K562 (cell line): Measurements from ENCODE around the gene COL1A1. TPM values are rescaled to one million over a fixed set of nuclear protein-coding genes. Genes with fewer than 3 reads are reported as not detected.

ENCODE experiments used
- ATAC-seq: fragments of 200-7000 bp; cut with Tn5 transposase; 3 replicates; pipeline ENCODE4 v1.9.1; 2020; ENCODE audit warnings: moderate library complexity
- BruUV-seq: library from RNA; stranded (reverse); fragments of 400-500 nt; replicated peaks from 2 replicates; lab custom pipeline; 2021; lab: Mats Ljungman, UMichigan
- CTCF ChIA-PET: fragments of 300-600 bp; formaldehyde crosslinking; extraction: SDS; loops from one replicate; lab custom pipeline; 2021; ENCODE audit warnings: low intra/inter-chr PET ratio; lab: Yijun Ruan, JAX
- POLR2A ChIA-PET: fragments of 300-600, 350-650 bp; sonication (Branson Sonifier 250); formaldehyde crosslinking; extraction: SDS; loops from one replicate; lab custom pipeline; 2021; ENCODE audit warnings: antibody characterized with exemption, inconsistent platforms; lab: Yijun Ruan, JAX
- DNase-seq, 4 experiments: peaks; one replicate each; pipeline versions ENCODE4 v3.0.0 to v3.0.0-alpha.2; 2011 to 2018; ENCODE audit warnings: low spot score in 3 of 4, mixed read lengths in 3 of 4; ENCODE audit errors: extremely low read depth in 1 of 4
- FAIRE-seq: peaks from 2 replicates; lab custom pipeline; 2011; peaks lifted over from hg19 to GRCh38; lab: Jason Lieb, UNC
- H2AFZ ChIP-seq: 2 replicates; pipeline ENCODE4 v1.6.0; 2011; ENCODE audit warnings: low read depth, low read length, control low read depth, inconsistent platforms
- H3K27ac ChIP-seq: fragments of 200-600 bp; 3 replicates; pipeline ENCODE4 v1.8.0; 2011; ENCODE audit warnings: low read depth, mild to moderate bottlenecking, control low read depth, inconsistent platforms, low read length, moderate library complexity, mixed read lengths; ENCODE audit errors: extremely low read depth
- H3K27me3 ChIP-seq, 2 experiments: fragments of 300-600 bp in 1 of 2; 2 replicates in 1 of 2; 3 replicates in 1 of 2; pipeline versions ENCODE4 v1.6.0 to v1.8.0; 2011; ENCODE audit warnings: inconsistent platforms in 2 of 2, low read length in 2 of 2, mild to moderate bottlenecking in 1 of 2, mixed read lengths in 1 of 2, moderate library complexity in 1 of 2; ENCODE audit not compliant: control insufficient read depth in 2 of 2, insufficient read depth in 2 of 2
- H3K36me3 ChIP-seq: fragments of 300-600 bp; 3 replicates; pipeline ENCODE4 v1.8.0; 2011; ENCODE audit warnings: mild to moderate bottlenecking, low read length, inconsistent platforms; ENCODE audit not compliant: control insufficient read depth, insufficient read depth
- H3K4me1 ChIP-seq, 2 experiments: fragments of 200-600 bp in 1 of 2; replicated peaks in 1 of 2; 2 replicates in 1 of 2; 3 replicates in 1 of 2; pipeline versions ENCODE4 v1.5.1 to v1.8.0; 2011; ENCODE audit warnings: inconsistent platforms in 2 of 2, low read length in 2 of 2, mild to moderate bottlenecking in 1 of 2, mixed read lengths in 1 of 2, moderate library complexity in 1 of 2; ENCODE audit not compliant: control insufficient read depth in 2 of 2, insufficient read depth in 2 of 2
- H3K4me2 ChIP-seq: 2 replicates; pipeline ENCODE4 v1.6.1; 2011; ENCODE audit warnings: low read length, control low read depth, inconsistent platforms, mixed read lengths; ENCODE audit not compliant: insufficient read depth
- H3K4me3 ChIP-seq: fragments of 200-600 bp; sonication (generic), shearing (Covaris generic); 2 replicates; pipeline ENCODE4 v1.5.1; 2016; ENCODE audit warnings: control low read depth, inconsistent platforms
- H3K79me2 ChIP-seq: fragments of 200-600 bp; 3 replicates; pipeline ENCODE4 v1.8.0; 2011; ENCODE audit warnings: low read length, inconsistent platforms; ENCODE audit not compliant: control insufficient read depth, insufficient read depth
- H3K9ac ChIP-seq, 2 experiments: 2 replicates each; pipeline versions ENCODE4 v1.6.0 to v1.6.1; 2011; ENCODE audit warnings: low read depth in 2 of 2, low read length in 2 of 2, control low read depth in 1 of 2, inconsistent platforms in 1 of 2, mild to moderate bottlenecking in 1 of 2, mixed read lengths in 1 of 2; ENCODE audit not compliant: insufficient read depth in 1 of 2
- H3K9me1 ChIP-seq: one replicate; pipeline ENCODE4 v1.6.0; 2011; ENCODE audit warnings: inconsistent platforms, mild to moderate bottlenecking, low read length, moderate library complexity; ENCODE audit not compliant: control insufficient read depth, insufficient read depth
- H3K9me3 ChIP-seq: replicated peaks from 2 replicates; pipeline ENCODE4 v1.5.1; 2011; ENCODE audit warnings: low read depth, low read length, inconsistent platforms; ENCODE audit not compliant: control insufficient read depth, insufficient read depth
- H4K20me1 ChIP-seq: replicated peaks from 2 replicates; pipeline ENCODE4 v1.6.1; 2011; ENCODE audit warnings: low read length, inconsistent platforms, mixed read lengths; ENCODE audit not compliant: control insufficient read depth, insufficient read depth
- NCOA2 ChIP-seq, 2 experiments: fragments of 450-650 bp; IDR thresholded peaks; 2 replicates each; pipeline ENCODE4 v1.6.1; 2018; ENCODE audit warnings: mild to moderate bottlenecking in 2 of 2, moderate library complexity in 1 of 2; ENCODE audit not compliant: partially characterized antibody in 2 of 2
- POLR2G ChIP-seq: fragments of 200-400 bp; formaldehyde crosslinking; IDR thresholded peaks from 2 replicates; pipeline ENCODE4 v1.6.1; 2017; ENCODE audit warnings: low read depth, mild to moderate bottlenecking, antibody characterized with exemption, low read length, moderate library complexity
- SP1 ChIP-seq: sonication (generic); formaldehyde crosslinking; IDR thresholded peaks from 2 replicates; pipeline ENCODE4 v1.8.1; 2022; ENCODE audit warnings: mild to moderate bottlenecking, missing genetic modification reagents
- ZNF592 ChIP-seq: fragments of 450-650 bp; IDR thresholded peaks from 2 replicates; pipeline ENCODE4 v1.6.1; 2017; ENCODE audit warnings: antibody characterized with exemption, mild to moderate bottlenecking
- WGBS: fragments of 100-300 bp; shearing (Covaris generic); methylation state at CpG from one replicate; pipeline ENCODE4 v1.1.6; 2016; ENCODE audit warnings: low coverage, mixed read lengths; ENCODE audit not compliant: insufficient coverage; ENCODE audit errors: missing lambda C conversion rate; 5-methylcytosine and 5-hydroxymethylcytosine counted together
- in situ Hi-C: fragments of 300-500 bp; cut with MboI; formaldehyde crosslinking; loops from 4 replicates; pipeline ENCODE4 v1.15.0; 2018; ENCODE audit warnings: inconsistent platforms, mixed read lengths
- intact Hi-C: fragments of 100-400 bp; cut with micrococcal nuclease; formaldehyde crosslinking; loops from 2 replicates; pipeline ENCODE4 v1.14.2; 2022
- polyA plus RNA-seq, 8 experiments: library from polyadenylated mRNA; depleted of rRNA in 4 of 8; stranded (reverse) in 5 of 8; unstranded in 3 of 8; fragments of >200 nt; fragmentation: Nextera tagmentation in 2 of 8; fragmentation: Illumina TruSeq in 1 of 8; extraction: Ambion mirVana in 2 of 8; extraction: Trizol in 1 of 8; gene quantifications; 2 replicates each; pipeline versions ENCODE4 v1.2.1 to v1.2.3, GENCODE V29; 2011 to 2014; ENCODE audit warnings: inconsistent platforms in 1 of 8, missing spikeins in 1 of 8
- small RNA-seq: library from RNA; depleted of rRNA; stranded (forward); fragments of <200 nt; gene quantifications from one replicate; pipeline ENCODE3, GENCODE V24; 2014
- total RNA-seq, 7 experiments: library from RNA; depleted of rRNA in 6 of 7; stranded (reverse); fragments of >200 nt in 6 of 7; fragmentation: Illumina TruSeq in 2 of 7; extraction: Trizol in 2 of 7; gene quantifications; 2 replicates each; pipeline versions ENCODE4 v1.2.1 to v1.2.3, GENCODE V29; 2011 to 2021; ENCODE audit warnings: low replicate concordance in 1 of 7

COL1A1 gene
- total and polyA plus RNA-seq, 9 of the 15 experiments (the other 6 are each of a cell fraction or from before 2014, with no cell fraction given), result 0.04 to 3.4 (median 0.18) TPM

- Histone ChIP-seq H3K4me2 (no peak overlapping the region), H2AFZ (no peak overlapping the region), H4K20me1 (peaks cover 8% of the 10 kb centered on the region), H3K79me2 (no peaks in the 10 kb centered on the region), H3K9me3 (no peaks in the 10 kb centered on the region), H3K9ac (no peak overlapping the region), H3K4me3 (no peak overlapping the region), H3K27ac (no peak overlapping the region), H3K36me3 (peaks cover 44% of the 10 kb centered on the region; the same call in 2 of the 3 replicates), H3K4me1 (peaks cover 0 to 34% of the 10 kb centered on the region in 2 experiments; a peak in 3 of 5 replicates), H3K27me3 (peaks cover 0 to 1% of the 10 kb centered on the region in 2 experiments; a peak in 2 of 5 replicates), H3K9me1 (no peaks in the 10 kb centered on the region)
- in situ Hi-C loops, result no loop called here
- BruUV-seq, result no TSS peak
- WGBS, result 43% methylated on average over 8 of the region's 16 CpGs
- ChIA-PET CTCF (no interaction called here), POLR2A (no interaction called here)
- intact Hi-C loops, result no loop called here
- TF ChIP-seq NCOA2 (IDR thresholded peaks at IDR 0.05; ENCODE audit: partially characterized antibody in 2 of 2) (no peak), POLR2G (peak; percentile 36; the same call in 1 of the 2 replicates), ZNF592 (no peak), SP1 (CRISPR knock-in tag) (no peak)
- ATAC-seq, result peak; percentile 50
- FAIRE-seq, result no peak
- peak in 2 of 4 experiments; percentile 54 to 59 for DNase-seq
These were observed 67.7 kb downstream of the COL1A1 start for GRCh38 chr17:50133769-50134099.

Small RNA genes lying within 50 kb of the gene (small RNA-seq; reads per million reads assigned to genes)
- not detected for gene SUMO2P7

Other genes with a start within 250 kb of the COL1A1 start
Only the 7 nearest of the 13 such genes appear.
- gene ITGA3, start 145.5 kb downstream of the COL1A1 start, total RNA-seq (2014; rRNA removed), result 0.05 and 0.20 TPM in 2 replicates
- 0.10 and 0.33 TPM in 2 replicates for gene ITGA3, start 145.5 kb downstream of the COL1A1 start, total RNA-seq (2014; rRNA removed; fragmentation: Illumina TruSeq; extraction: Trizol)
- gene ITGA3, start 145.5 kb downstream of the COL1A1 start, total RNA-seq (2015; rRNA removed; fragmentation: Illumina TruSeq; extraction: Trizol), result 0.11 and 0.14 TPM in 2 replicates
- 0.75 and 1.3 TPM in 2 replicates for gene ITGA3, start 145.5 kb downstream of the COL1A1 start, total RNA-seq (2021)
- 0.15 and 0.16 TPM in 2 replicates for gene ITGA3, start 145.5 kb downstream of the COL1A1 start, polyA plus RNA-seq (2011; rRNA removed)
- 0.13 and 0.24 TPM in 2 replicates for gene ITGA3, start 145.5 kb downstream of the COL1A1 start, polyA plus RNA-seq (2014; fragmentation: Illumina TruSeq; extraction: Trizol)
- gene ITGA3, start 145.5 kb downstream of the COL1A1 start, polyA plus RNA-seq (2014; fragmentation: Nextera tagmentation; extraction: Ambion mirVana), result not detected
- 0.03 TPM in 2 replicates for gene ITGA3, start 145.5 kb downstream of the COL1A1 start, polyA plus RNA-seq (2014; rRNA removed)
- gene PDK2, start 106.3 kb downstream of the COL1A1 start, total RNA-seq (2014; rRNA removed), result 1.00 and 1.5 TPM in 2 replicates
- gene PDK2, start 106.3 kb downstream of the COL1A1 start, total RNA-seq (2014; rRNA removed; fragmentation: Illumina TruSeq; extraction: Trizol), result 0.38 and 0.87 TPM in 2 replicates
- gene PDK2, start 106.3 kb downstream of the COL1A1 start, total RNA-seq (2015; rRNA removed; fragmentation: Illumina TruSeq; extraction: Trizol), result 1.2 and 1.4 TPM in 2 replicates
- 1.9 and 2.5 TPM in 2 replicates for gene PDK2, start 106.3 kb downstream of the COL1A1 start, total RNA-seq (2021)
- gene PDK2, start 106.3 kb downstream of the COL1A1 start, polyA plus RNA-seq (2011; rRNA removed), result 1.8 and 5.3 TPM in 2 replicates
- 2.0 and 2.7 TPM in 2 replicates for gene PDK2, start 106.3 kb downstream of the COL1A1 start, polyA plus RNA-seq (2014; fragmentation: Illumina TruSeq; extraction: Trizol)
- under 1 TPM; 0.03 to 0.08 TPM for gene PDK2, start 106.3 kb downstream of the COL1A1 start, polyA plus RNA-seq (2014; fragmentation: Nextera tagmentation; extraction: Ambion mirVana)
- 1.5 and 2.6 TPM in 2 replicates for gene PDK2, start 106.3 kb downstream of the COL1A1 start, polyA plus RNA-seq (2014; rRNA removed)
- not detected in 2 replicates for gene SAMD14, start 71.5 kb downstream of the COL1A1 start, total RNA-seq (2014; rRNA removed)
- gene SAMD14, start 71.5 kb downstream of the COL1A1 start, total RNA-seq (2014; rRNA removed; fragmentation: Illumina TruSeq; extraction: Trizol), result not detected in 2 replicates
- gene SAMD14, start 71.5 kb downstream of the COL1A1 start, total RNA-seq (2015; rRNA removed; fragmentation: Illumina TruSeq; extraction: Trizol), result not detected in 2 replicates
- 0.07 TPM in 1 of 2 replicates, not detected in the other for gene SAMD14, start 71.5 kb downstream of the COL1A1 start, total RNA-seq (2021)
- 0.14 TPM in 1 of 2 replicates, not detected in the other for gene SAMD14, start 71.5 kb downstream of the COL1A1 start, polyA plus RNA-seq (2011; rRNA removed)
- 0.04 TPM in 1 of 2 replicates, not detected in the other for gene SAMD14, start 71.5 kb downstream of the COL1A1 start, polyA plus RNA-seq (2014; fragmentation: Illumina TruSeq; extraction: Trizol)
- not detected for gene SAMD14, start 71.5 kb downstream of the COL1A1 start, polyA plus RNA-seq (2014; fragmentation: Nextera tagmentation; extraction: Ambion mirVana)
- 0.11 TPM in 1 of 2 replicates, not detected in the other for gene SAMD14, start 71.5 kb downstream of the COL1A1 start, polyA plus RNA-seq (2014; rRNA removed)
- 45.5 and 52.9 TPM in 2 replicates for gene PPP1R9B, start 51.0 kb downstream of the COL1A1 start, total RNA-seq (2014; rRNA removed)
- gene PPP1R9B, start 51.0 kb downstream of the COL1A1 start, total RNA-seq (2014; rRNA removed; fragmentation: Illumina TruSeq; extraction: Trizol), result 9.9 and 14.5 TPM in 2 replicates
- gene PPP1R9B, start 51.0 kb downstream of the COL1A1 start, total RNA-seq (2015; rRNA removed; fragmentation: Illumina TruSeq; extraction: Trizol), result 28.6 and 29.0 TPM in 2 replicates
- gene PPP1R9B, start 51.0 kb downstream of the COL1A1 start, total RNA-seq (2021), result 56.6 and 63.5 TPM in 2 replicates
- gene PPP1R9B, start 51.0 kb downstream of the COL1A1 start, polyA plus RNA-seq (2011; rRNA removed), result 11.6 and 12.7 TPM in 2 replicates
- 24.7 and 25.5 TPM in 2 replicates for gene PPP1R9B, start 51.0 kb downstream of the COL1A1 start, polyA plus RNA-seq (2014; fragmentation: Illumina TruSeq; extraction: Trizol)
- under 1 TPM; 0.10 to 0.13 TPM for gene PPP1R9B, start 51.0 kb downstream of the COL1A1 start, polyA plus RNA-seq (2014; fragmentation: Nextera tagmentation; extraction: Ambion mirVana)
- gene PPP1R9B, start 51.0 kb downstream of the COL1A1 start, polyA plus RNA-seq (2014; rRNA removed), result 34.2 and 35.7 TPM in 2 replicates
- not detected in 2 replicates for gene SGCA, start 35.6 kb downstream of the COL1A1 start, total RNA-seq (2014; rRNA removed)
- not detected in 2 replicates for gene SGCA, start 35.6 kb downstream of the COL1A1 start, total RNA-seq (2014; rRNA removed; fragmentation: Illumina TruSeq; extraction: Trizol)
- gene SGCA, start 35.6 kb downstream of the COL1A1 start, total RNA-seq (2015; rRNA removed; fragmentation: Illumina TruSeq; extraction: Trizol), result not detected in 2 replicates
- not detected in 2 replicates for gene SGCA, start 35.6 kb downstream of the COL1A1 start, total RNA-seq (2021)
- gene SGCA, start 35.6 kb downstream of the COL1A1 start, polyA plus RNA-seq (2011; rRNA removed), result not detected in 2 replicates
- gene SGCA, start 35.6 kb downstream of the COL1A1 start, polyA plus RNA-seq (2014; fragmentation: Illumina TruSeq; extraction: Trizol), result not detected in 2 replicates
- not detected for gene SGCA, start 35.6 kb downstream of the COL1A1 start, polyA plus RNA-seq (2014; fragmentation: Nextera tagmentation; extraction: Ambion mirVana)
- gene SGCA, start 35.6 kb downstream of the COL1A1 start, polyA plus RNA-seq (2014; rRNA removed), result not detected in 2 replicates
- 0.32 TPM in 1 of 2 replicates, not detected in the other for gene TMEM92, start 72.8 kb upstream of the COL1A1 start, total RNA-seq (2014; rRNA removed)
- gene TMEM92, start 72.8 kb upstream of the COL1A1 start, total RNA-seq (2014; rRNA removed; fragmentation: Illumina TruSeq; extraction: Trizol), result 0.10 and 0.18 TPM in 2 replicates
- gene TMEM92, start 72.8 kb upstream of the COL1A1 start, total RNA-seq (2015; rRNA removed; fragmentation: Illumina TruSeq; extraction: Trizol), result 0.14 and 0.23 TPM in 2 replicates
- 0.40 and 0.47 TPM in 2 replicates for gene TMEM92, start 72.8 kb upstream of the COL1A1 start, total RNA-seq (2021)
- 0.22 and 1.1 TPM in 2 replicates for gene TMEM92, start 72.8 kb upstream of the COL1A1 start, polyA plus RNA-seq (2011; rRNA removed)
- gene TMEM92, start 72.8 kb upstream of the COL1A1 start, polyA plus RNA-seq (2014; fragmentation: Illumina TruSeq; extraction: Trizol), result 2.1 and 2.6 TPM in 2 replicates
- under 1 TPM; 0.59 to 0.81 TPM for gene TMEM92, start 72.8 kb upstream of the COL1A1 start, polyA plus RNA-seq (2014; fragmentation: Nextera tagmentation; extraction: Ambion mirVana)
- 0.09 and 0.49 TPM in 2 replicates for gene TMEM92, start 72.8 kb upstream of the COL1A1 start, polyA plus RNA-seq (2014; rRNA removed)
- 9.1 and 14.0 TPM in 2 replicates for gene XYLT2, start 144.5 kb upstream of the COL1A1 start, total RNA-seq (2014; rRNA removed)
- gene XYLT2, start 144.5 kb upstream of the COL1A1 start, total RNA-seq (2014; rRNA removed; fragmentation: Illumina TruSeq; extraction: Trizol), result 2.0 and 2.4 TPM in 2 replicates
- gene XYLT2, start 144.5 kb upstream of the COL1A1 start, total RNA-seq (2015; rRNA removed; fragmentation: Illumina TruSeq; extraction: Trizol), result 4.5 and 10.6 TPM in 2 replicates
- gene XYLT2, start 144.5 kb upstream of the COL1A1 start, total RNA-seq (2021), result 8.9 and 9.5 TPM in 2 replicates
- gene XYLT2, start 144.5 kb upstream of the COL1A1 start, polyA plus RNA-seq (2011; rRNA removed), result 3.8 and 8.4 TPM in 2 replicates
- gene XYLT2, start 144.5 kb upstream of the COL1A1 start, polyA plus RNA-seq (2014; fragmentation: Illumina TruSeq; extraction: Trizol), result 4.3 and 6.5 TPM in 2 replicates
- 1 to 10 TPM in 1 of 2 experiments, under 1 TPM in 1; 0.63 to 1.0 TPM for gene XYLT2, start 144.5 kb upstream of the COL1A1 start, polyA plus RNA-seq (2014; fragmentation: Nextera tagmentation; extraction: Ambion mirVana)
- 7.3 and 8.0 TPM in 2 replicates for gene XYLT2, start 144.5 kb upstream of the COL1A1 start, polyA plus RNA-seq (2014; rRNA removed)